HG03520 (cell line): ENCODE measurements around the gene TMEM190.

Source experiments
- ATAC-seq: cut with Tn5 transposase; IDR thresholded peaks from one replicate; pipeline ENCODE4 v1.9.1; 2021; ENCODE audit warnings: mild to moderate bottlenecking, moderate library complexity; ENCODE audit not compliant: unreplicated experiment

The TMEM190 gene

GRCh38 chr19:55369653-55370304 lies 6.8 kb upstream of the TMEM190 start:
- ATAC-seq: no peak

- ATAC-seq: no peak
Observed at GRCh38 chr19:55370305-55370988, 6.2 kb upstream of the TMEM190 start, which contains the start of gene IL11. TSS of gene IL11 (minus strand) at chr19:55370463. CDS start at chr19:55370310, 153 bp downstream.

- ATAC-seq: no peak
Observed at GRCh38 chr19:55372316-55373081, 4.1 kb upstream of the TMEM190 start.

DNA sequence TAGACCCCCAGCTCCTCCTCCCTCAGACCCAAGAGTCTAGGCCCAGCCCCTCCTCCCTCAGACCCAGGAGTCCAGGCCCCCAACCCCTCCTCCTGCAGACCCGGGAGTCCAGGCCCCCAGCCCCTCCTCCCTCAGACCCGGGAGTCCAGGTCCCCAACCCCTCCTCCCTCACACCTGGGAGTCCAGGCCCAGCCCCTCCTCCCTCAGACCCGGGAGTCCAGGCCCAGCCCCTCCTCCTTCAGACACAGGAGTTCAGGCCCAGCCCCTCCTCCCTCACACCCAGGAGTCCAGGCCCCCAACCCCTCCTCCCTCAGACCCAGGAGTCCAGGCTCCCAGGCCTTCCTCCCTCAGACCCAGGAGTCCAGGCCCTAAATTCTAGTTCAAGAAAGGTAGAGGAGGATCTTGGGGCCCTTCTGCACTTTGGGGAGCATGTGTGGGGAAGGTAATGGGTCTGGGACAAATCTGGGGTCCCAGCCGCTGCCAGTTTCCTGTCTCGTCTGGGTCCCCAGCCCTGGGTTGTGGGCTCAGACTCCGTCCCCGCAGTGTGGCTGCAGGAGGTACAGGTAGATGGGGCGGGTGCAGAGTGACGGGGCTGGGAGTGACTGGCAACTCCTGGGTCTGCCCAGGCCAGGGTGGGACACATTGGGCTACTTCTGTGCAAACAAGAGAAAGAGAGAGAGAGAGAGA lies 3.2 kb upstream of the TMEM190 start:
- no peak for ATAC-seq

GRCh38 chr19:55373993-55374757 lies 2.5 kb upstream of the TMEM190 start:
- no peak for ATAC-seq

GRCh38 chr19:55377356-55378131 lies 918 bp downstream of the TMEM190 start:
- no peak for ATAC-seq

DNA sequence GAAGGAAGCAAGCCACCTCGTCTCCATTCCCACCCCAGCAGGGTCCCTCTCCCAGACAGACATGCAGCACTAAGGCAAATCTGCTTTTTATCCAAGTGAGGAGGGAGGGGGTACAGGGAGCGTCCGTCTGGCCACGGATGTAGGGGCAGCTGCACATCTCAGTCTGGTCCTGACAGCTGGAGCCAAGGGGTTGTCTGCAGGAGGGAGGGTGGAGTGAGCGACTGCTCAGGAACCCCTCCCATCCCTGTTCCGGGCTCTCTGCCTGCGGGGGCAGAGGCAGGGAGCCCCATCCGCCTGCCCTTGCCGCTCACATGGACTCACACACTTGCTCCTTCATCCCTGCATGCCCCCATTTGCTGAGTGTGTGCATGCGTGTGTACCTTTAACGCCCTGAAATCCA lies 2.5 kb downstream of the TMEM190 start:
- no peak for ATAC-seq

- no peak for ATAC-seq
Observed at GRCh38 chr19:55382013-55382412, 5.4 kb downstream of the TMEM190 start.

- no peak for ATAC-seq
Observed at GRCh38 chr19:55382522-55383054, 6.0 kb downstream of the TMEM190 start.

GRCh38 chr19:55383279-55384130 lies 6.9 kb downstream of the TMEM190 start:
- ATAC-seq: no peak

GRCh38 chr19:55384131-55384919 lies 7.7 kb downstream of the TMEM190 start, which contains the start of gene TMEM238:
TSS of gene TMEM238 (minus strand) at chr19:55384292. CDS start at chr19:55384259, 33 bp downstream.
- no peak for ATAC-seq

DNA sequence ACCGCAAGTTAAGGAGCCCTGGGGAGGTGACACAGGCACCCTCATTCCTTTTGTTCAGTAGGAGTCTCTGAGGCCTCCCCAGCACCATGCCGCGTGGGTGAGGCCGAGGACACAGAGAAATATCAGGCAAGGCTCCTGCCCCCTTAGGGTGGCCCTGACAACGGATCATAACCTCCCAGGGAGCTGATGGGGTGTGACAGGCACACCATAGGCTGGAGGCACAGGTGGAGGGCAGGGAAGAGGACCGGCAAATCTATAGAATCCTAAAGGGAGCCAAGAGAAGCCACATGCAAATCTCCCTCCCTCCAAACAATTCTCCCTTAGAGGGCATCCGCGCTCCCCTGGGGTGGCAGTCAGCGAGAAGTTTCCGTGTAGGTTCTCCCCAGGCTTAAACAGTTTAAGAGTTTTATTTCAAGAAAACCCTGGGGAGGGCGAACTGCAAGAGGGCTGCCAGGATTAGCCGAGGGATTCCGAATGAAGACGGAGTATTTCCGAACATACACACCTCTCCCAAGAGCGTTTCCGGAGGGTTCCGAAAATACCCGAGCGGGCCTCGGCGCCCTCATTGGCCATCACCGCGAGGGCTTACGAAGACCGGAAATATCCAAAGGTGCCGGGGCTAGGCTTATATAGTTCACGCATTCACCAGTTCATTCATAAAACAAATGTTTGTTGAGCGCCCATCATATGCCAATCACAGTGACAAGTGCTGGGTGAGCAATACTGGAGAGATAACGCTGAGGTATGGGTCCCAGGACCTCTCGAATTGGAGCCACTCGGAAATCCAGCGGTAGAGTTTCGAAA lies 8.5 kb downstream of the TMEM190 start:
- peak; percentile 47 for ATAC-seq

DNA sequence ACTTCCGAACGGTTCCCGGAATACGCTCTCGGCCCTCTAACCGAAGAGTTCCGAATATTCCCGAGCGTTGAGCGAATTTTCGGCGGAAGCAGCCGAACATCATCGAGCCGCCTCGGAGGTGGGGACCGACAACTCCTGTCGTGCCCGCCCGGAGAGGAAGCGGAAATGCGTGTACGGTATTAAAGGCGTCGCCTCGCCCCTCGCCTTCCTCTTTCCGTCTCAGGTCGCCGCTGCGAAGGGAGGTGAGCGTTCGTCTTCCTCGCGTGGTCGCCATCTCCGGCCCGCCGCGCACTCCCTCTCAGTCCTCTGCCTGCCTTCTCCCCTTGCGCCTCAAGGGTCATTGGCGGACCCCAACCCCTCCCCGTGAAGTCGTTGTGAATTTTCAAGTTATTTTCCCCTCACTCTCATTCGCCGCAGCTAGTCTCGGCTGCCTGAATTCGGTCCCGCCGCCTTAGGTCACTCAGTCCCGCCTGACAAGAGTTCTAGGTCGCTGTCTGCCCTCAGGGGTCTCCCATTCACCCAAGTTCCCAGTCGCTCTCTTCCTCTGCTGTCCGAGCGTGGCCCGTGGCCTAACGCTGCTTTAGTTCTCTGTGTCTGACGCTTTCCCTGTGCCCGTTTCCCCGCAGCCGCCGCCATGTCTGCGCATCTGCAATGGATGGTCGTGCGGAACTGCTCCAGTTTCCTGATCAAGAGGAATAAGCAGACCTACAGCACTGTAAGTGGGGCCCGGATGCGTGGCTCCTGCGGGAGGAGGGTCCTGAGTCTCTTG lies 9.3 kb downstream of the TMEM190 start, which contains the start of gene RPL28:
RPL28 (plus strand) TSS at position 209 of the 769 bp plus-strand sequence; CDS start at position 635, 426 bp downstream.
- peak; percentile 59 for ATAC-seq

DNA sequence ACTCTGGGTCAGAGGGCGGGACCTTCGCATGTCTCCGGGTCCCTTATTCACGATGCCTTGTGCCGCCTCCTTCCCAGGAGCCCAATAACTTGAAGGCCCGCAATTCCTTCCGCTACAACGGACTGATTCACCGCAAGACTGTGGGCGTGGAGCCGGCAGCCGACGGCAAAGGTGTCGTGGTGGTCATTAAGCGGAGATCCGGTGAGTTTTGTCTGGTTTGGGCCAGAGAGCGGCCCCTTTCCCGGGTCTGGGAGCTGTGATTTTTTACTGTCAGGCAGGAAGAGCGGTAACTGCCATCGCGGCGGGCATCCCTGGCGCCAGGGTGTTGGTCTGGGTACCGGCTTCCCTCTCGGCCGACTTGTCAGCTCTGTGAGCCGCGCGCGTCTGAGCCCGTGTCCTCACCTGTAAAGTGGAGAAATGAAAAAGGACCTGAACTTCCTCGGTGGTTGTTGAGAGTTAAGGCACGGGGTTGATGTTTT lies 9.9 kb downstream of the TMEM190 start:
- ATAC-seq: no peak

GRCh38 chr19:55387736-55388497 lies 11.3 kb downstream of the TMEM190 start:
- no peak for ATAC-seq
